IMR-90 (cell line): Measurements from ENCODE around the gene EDNRB.

Experiments used
- POLR2A ChIP-seq: IDR thresholded peaks from 2 replicates; pipeline ENCODE4 v1.6.1; 2012; ENCODE audit warnings: mild to moderate bottlenecking, low read depth, low read length
- TF ChIP-seq, protein P1 (sequence below): conservative IDR thresholded peaks from 2 replicates; pipeline ENCODE4 v1.5.1; 2012; ENCODE audit warnings: mild to moderate bottlenecking, low read depth, low read length, improper control_type of control experiment

DNA sequence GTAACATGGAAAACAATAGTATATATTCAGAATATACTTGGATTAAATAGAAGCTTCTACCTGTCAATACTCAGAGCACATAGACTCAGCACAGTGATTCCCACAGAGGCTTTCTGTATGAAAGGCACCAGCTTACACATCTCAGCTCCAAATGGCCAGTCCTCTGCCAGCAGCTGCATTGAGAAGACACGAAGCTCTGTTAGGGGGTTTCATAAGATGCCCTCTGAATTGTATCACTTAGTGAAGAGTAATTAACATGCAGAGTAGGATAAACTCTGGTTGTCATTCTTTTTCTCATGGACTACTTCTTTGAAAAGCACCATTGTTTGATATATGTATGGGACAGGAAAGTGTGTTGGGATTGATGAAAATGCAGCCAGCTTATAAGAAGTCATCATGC is 15.2 kb downstream of the EDNRB start:
- TF ChIP-seq POLR2A = no peak
- TF ChIP-seq, protein P1, sequence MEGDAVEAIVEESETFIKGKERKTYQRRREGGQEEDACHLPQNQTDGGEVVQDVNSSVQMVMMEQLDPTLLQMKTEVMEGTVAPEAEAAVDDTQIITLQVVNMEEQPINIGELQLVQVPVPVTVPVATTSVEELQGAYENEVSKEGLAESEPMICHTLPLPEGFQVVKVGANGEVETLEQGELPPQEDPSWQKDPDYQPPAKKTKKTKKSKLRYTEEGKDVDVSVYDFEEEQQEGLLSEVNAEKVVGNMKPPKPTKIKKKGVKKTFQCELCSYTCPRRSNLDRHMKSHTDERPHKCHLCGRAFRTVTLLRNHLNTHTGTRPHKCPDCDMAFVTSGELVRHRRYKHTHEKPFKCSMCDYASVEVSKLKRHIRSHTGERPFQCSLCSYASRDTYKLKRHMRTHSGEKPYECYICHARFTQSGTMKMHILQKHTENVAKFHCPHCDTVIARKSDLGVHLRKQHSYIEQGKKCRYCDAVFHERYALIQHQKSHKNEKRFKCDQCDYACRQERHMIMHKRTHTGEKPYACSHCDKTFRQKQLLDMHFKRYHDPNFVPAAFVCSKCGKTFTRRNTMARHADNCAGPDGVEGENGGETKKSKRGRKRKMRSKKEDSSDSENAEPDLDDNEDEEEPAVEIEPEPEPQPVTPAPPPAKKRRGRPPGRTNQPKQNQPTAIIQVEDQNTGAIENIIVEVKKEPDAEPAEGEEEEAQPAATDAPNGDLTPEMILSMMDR = no peak
